Activated naive CD4-positive, alpha-beta T cell (primary cell): ENCODE measurements around the gene FCHO2.

Experiments
- DNase-seq, 4 experiments: peaks; one replicate each; lab custom pipeline; 2025; lab: John Stamatoyannopoulos, UW

Gene FCHO2

GRCh38 chr5:73110190-73110589, 154.3 kb downstream of the FCHO2 start:
- DNase-seq = no peak

DNA sequence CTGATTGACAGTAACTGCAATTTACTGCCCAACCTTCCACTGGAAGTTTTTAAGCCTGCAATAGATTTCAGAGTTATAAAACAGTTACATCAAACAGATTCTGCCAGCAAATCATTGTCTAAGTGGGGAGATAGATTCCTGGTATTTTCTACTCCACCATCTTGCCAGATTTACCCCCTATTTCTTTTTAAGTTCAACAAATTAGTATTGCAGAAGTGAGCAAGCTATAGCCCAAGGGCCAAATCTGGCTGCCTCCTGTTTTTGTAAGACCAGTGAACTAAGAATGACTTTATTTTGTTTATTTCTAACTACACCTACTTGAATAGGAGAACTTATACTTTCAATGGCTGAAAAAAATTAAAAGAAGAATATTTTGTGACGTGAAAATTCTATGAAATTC, 155.7 kb downstream of the FCHO2 start:
- DNase-seq = no peak

- no peak for DNase-seq
These were observed 156.5 kb downstream of the FCHO2 start for GRCh38 chr5:73112359-73112758.

- no peak for DNase-seq
These were observed 158.3 kb downstream of the FCHO2 start for GRCh38 chr5:73114044-73114688.

DNA sequence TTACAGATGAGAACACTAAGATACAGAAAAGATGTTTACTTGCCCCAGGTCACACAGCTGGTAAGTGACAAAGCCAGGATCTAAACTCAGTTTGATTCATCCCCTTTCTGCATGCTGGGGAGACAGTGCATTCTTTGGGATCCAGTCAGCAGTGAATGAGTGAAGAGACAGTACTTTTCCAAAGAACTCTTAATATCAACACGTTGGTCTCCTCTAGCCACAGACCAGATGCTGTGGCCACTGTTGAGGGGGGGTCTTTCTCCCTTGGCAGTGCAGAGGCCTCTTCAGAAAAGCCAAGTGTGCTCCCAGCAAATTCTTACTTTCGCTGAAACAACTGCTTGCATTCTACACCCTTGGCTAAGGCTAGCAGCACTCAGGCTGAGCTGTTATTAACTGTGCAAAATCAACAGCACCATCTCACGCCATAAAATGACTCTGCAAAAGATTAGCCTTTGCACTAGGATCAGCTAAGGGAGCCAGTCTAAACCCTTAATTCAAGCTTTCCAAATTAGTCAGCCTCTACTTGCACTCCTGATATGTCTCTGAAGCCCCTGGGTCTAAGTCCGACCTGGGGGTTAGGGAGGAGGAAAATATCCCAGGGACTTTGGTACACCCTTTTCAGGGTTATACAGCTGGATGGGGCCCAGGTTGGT, 159.7 kb downstream of the FCHO2 start:
- DNase-seq = no peak

DNA sequence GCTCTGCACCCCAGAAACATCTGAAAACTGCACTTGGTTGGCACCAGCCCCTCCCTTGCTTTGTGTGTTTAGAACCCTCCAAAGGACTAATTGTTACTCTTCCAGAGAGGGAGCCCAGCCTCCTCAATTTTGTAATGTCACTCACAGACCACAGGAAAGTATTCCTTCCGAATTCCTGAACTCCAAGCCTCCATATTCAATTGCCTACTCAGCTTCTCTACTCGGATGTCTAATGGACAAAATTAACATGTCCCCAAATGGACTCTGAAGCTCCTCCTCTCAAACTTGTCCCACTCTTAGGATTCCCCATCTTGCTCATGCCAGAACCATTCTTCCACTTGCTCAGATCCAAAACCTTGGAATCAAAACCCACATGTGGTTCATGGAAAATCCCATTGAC, 160.7 kb downstream of the FCHO2 start:
- no peak for DNase-seq

- no peak for DNase-seq
These were observed 161.4 kb downstream of the FCHO2 start for GRCh38 chr5:73117088-73117740.

GRCh38 chr5:73118391-73118973, 162.6 kb downstream of the FCHO2 start:
- no peak for DNase-seq

DNA sequence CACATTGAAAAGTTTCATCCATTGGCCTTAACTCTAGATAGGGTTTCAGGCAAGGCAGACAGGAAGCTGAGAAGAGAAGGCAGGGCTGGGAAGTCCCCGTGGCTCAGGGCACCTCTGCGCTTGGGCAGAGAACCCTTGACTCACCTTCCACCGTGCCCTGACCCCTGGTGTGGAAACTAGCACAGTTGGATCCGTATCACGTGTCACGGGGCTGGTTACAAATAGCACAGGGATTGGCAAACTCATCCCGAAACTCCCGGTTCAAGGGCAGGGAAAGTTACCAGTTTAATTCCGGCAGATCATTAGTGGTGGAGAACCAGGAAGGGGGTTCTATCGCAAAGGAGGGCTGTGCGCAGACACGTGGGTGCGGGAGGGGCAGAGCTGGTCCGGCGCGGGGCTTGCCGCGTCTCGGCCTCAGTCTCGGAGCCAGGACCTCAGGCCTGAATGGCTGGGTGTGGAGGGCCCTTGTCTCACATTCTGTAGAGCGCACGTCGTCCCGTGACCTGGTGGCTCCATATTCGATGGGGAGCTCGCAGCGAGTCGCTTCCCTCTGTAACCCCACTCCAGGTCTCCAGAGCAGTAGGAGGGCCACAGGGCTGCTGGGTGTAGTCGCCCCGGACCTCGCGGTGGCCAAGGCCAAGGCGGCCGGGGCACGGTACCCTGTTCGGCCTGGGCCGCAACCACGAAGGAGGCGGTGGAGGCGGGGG, 163.8 kb downstream of the FCHO2 start:
- DNase-seq = no peak

DNA sequence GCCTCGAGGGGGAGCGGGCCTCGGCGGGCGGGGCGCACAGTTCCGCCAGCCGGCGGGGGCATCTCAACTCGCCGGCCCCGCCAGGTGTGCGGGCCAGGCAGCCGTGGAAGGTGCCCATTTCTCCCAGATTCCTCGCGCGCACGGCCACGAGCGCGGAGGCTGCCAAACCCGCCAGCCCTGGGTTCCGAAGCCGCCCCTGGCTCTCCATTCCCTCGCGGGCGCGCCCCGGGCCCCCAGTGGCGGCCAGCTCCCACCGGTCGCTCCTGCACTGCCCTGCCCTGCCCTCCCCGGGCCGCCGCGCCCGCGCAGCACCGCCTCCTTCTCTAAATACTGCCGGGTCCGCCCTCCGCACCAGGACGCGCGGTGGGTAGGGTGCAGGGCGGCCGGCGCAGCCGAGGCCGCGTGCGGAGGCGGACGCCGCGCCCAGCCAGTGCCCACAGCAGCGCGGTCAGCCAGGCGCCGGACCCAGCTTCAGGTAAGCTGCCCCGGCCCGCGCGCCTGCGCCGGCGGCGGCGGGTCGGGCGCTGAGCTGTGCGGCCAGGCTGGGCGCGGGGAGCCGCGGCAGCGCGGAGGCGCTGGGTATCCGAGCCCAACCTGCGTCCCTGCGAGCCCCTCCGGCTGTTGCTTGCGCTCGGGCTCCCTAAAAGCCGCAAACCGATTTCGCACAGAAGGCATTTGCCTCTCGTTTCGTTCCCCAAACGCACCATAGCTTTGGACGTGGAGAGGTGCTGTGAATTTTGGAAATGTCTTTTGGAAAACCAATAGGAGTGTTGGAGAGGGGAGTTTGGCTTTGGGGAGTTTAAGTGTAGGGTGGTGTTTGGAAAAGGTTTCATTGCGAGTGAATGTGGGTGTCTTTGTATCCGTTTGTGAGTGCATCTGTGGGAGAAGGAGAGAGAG, 164.6 kb downstream of the FCHO2 start, which contains the start of gene TMEM171:
TMEM171 (plus strand) TSS at position 354 of the 897 bp plus-strand sequence. CDS start 2,799 bp downstream, outside the sequence.
- DNase-seq = no peak

GRCh38 chr5:73121119-73121463, 165.2 kb downstream of the FCHO2 start:
- DNase-seq = no peak

DNA sequence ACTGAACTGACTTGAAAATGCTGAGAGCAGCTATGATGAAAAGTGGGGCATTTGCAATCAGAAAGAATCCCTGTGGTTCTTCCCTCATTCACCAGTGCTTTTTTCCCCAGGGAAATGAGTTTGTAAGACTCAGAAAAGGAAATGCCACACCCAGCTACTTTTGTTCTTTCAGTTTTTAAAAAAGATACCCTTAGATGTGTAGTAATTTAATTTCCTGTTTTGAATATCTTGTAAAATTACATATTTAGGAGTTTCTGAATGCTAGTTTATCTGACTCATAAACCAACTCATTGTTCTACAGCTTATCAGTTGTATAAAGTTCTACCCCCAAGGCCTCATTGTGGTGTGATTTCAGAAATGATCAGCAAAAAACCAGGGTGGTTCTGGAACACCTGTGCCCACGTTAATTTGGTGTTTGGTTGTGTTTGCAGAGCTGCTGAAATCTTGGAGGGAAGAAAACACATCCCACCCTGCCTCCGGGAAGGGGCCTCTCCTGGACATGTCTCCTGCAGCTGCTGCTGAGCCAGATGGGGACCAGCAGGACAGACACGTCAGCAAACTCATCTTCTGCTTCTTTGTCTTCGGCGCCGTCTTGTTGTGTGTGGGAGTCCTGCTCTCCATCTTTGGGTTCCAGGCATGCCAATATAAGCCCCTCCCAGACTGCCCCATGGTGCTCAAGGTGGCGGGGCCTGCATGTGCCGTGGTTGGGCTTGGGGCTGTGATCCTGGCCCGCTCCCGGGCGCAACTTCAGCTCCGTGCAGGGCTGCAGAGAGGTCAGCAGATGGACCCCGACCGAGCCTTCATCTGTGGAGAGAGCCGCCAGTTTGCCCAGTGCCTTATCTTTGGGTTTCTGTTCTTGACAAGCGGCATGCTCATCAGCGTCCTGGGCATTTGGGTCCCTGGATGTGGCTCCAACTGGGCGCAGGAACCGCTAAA, 167.3 kb downstream of the FCHO2 start:
- DNase-seq = no peak

GRCh38 chr5:73125289-73125688, 169.4 kb downstream of the FCHO2 start:
- DNase-seq = no peak

- DNase-seq = no peak
These were observed 170.5 kb downstream of the FCHO2 start for GRCh38 chr5:73126381-73126780.

- no peak for DNase-seq
These were observed 171.1 kb downstream of the FCHO2 start for GRCh38 chr5:73126957-73127356.

DNA sequence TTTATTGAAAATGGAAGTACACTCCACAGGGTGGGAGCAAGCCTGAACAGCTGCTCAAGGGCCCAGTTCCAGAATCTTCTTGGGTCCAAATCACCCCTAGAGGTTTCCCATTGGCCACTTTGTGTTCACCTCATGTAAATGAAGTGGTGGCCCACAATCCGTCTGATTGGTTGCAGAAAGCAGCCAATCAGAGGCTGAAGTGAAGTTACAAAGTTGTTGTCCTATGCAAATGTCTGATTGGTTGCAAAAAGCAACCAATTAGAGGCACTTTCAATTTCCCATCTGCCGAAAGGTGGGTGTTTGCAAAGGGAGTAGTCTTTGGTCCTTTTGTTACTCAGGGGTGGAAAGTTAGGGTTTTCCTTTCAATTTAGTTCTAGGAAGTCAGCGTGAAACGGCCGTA, 173.3 kb downstream of the FCHO2 start:
- no peak for DNase-seq

DNA sequence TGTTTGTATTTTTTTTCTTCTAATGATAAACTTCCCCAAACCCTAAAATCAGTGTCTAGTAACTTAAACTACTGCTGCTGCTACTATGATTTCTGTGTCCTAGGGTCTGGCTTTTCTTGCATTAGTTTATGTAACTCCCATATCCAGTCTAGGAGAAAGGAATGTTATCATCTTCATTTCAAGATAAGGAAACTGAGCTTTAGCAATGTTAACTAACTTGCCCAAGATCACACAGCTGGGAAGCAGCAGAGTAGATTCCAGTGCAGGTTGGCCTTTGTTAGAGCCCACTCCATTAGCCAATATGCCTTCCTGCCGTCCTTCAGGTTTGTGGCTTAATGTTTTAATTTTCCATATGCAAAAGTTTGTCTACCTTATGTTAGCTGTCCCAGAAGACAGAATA, 175.0 kb downstream of the FCHO2 start:
- DNase-seq = no peak

DNA sequence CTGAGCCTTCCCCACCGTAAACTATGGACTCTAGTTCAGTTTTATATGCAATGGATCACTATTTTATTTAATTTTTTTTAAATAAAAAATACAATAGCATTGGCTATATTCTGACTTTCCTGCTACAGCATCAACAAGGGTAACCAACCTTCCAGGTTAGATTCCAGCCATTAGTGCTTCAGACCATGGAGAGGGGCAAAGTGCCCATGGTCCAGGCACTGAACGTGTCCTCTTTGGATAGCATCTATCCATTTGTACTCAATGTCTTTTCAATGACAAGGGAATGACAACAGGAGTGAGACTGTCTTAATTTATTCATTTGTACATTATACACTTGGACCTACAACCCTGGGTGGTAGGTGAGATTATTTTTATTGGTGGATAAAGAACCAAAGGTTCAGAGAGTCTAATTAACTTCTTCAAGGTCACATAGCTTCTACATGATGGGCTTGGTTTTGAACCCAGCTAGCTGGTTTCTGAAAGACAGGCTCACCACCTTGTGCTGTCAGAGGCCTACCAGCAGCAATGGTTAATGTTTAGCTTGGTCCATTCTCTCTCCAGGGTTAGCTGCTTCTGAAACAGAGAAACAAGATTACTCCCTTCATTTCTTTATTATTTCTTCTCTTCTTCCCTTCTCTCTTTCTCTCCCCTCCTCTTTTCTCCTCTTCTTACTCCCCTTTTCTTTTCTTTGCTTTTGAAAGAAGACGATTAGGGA, 176.0 kb downstream of the FCHO2 start:
- no peak for DNase-seq

- no peak for DNase-seq
These were observed 176.9 kb downstream of the FCHO2 start for GRCh38 chr5:73132759-73133158.

DNA sequence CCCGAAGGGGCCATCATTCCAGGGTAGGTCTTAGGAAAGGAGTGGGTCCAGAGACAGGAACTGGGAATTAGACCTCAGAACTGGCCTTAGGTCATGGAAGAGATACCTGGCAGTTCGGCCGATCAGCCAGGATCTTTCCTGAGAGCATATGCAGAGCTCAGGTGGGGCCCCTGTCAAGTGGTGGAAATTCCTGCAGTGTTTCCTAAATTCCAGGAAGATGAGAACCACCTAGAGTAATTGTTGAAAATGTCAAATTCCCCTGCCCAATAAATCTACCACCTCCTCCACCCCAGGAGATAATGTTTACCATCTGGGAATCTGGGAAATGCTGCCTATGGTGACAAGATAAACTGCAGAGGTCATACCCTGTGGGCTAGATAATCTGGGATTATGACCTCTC, 179.2 kb downstream of the FCHO2 start:
- no peak for DNase-seq
